B cell (primary cell): ENCODE data around the gene WDR86.

Source experiments
- CTCF ChIP-seq: fragments of 200-600 bp; IDR thresholded peaks from one replicate; pipeline ENCODE4 v1.8.0; 2022; ENCODE audit warnings: antibody characterized with exemption, mild to moderate bottlenecking
- EZH2 ChIP-seq: IDR thresholded peaks from 2 replicates; pipeline ENCODE4 v1.6.1; 2012; ENCODE audit warnings: borderline replicate concordance, low read depth, mild to moderate bottlenecking, moderate library complexity, low read length; ENCODE audit not compliant: insufficient read depth, poor library complexity, severe bottlenecking

GRCh38 chr7:151388430-151388829 is 21.4 kb downstream of the WDR86 start:
- TF ChIP-seq CTCF (no peak), EZH2 (no peak)
